Osteoblast (primary cell): Measurements from ENCODE around the gene AARS2. TPM values are rescaled to one million over a fixed set of nuclear protein-coding genes. Genes with fewer than 3 reads are reported as not detected.

Source experiments
- DNase-seq: peaks from one replicate; pipeline ENCODE4 v3.0.0; 2011; ENCODE audit warnings: low spot score, mixed read lengths; ENCODE audit not compliant: insufficient read length; ENCODE audit errors: missing footprints
- H2AFZ ChIP-seq: 2 replicates; pipeline ENCODE4 v1.6.0; 2011; ENCODE audit warnings: mild to moderate bottlenecking, low read length
- H3K27ac ChIP-seq: 2 replicates; pipeline ENCODE4 v1.5.1; 2011; ENCODE audit warnings: mild to moderate bottlenecking, low read depth, low read length, moderate library complexity
- H3K27me3 ChIP-seq: 2 replicates; pipeline ENCODE4 v1.6.0; 2012; ENCODE audit warnings: mild to moderate bottlenecking, control low read depth, inconsistent platforms, low read length, moderate library complexity; ENCODE audit not compliant: insufficient read depth
- H3K36me3 ChIP-seq: 2 replicates; pipeline ENCODE4 v1.5.1; 2011; ENCODE audit warnings: mild to moderate bottlenecking, low read length, control low read depth, moderate library complexity; ENCODE audit not compliant: insufficient read depth
- H3K4me1 ChIP-seq: 2 replicates; pipeline ENCODE4 v1.5.1; 2011; ENCODE audit warnings: mild to moderate bottlenecking, low read length, control low read depth, moderate library complexity; ENCODE audit not compliant: insufficient read depth
- H3K4me2 ChIP-seq: 2 replicates; pipeline ENCODE4 v1.6.0; 2011; ENCODE audit warnings: mild to moderate bottlenecking, low read length; ENCODE audit not compliant: insufficient read depth
- H3K4me3 ChIP-seq: fragments of 200-600 bp; sonication (generic); 3 replicates; pipeline ENCODE4 v1.5.1; 2012; ENCODE audit warnings: mild to moderate bottlenecking, low read length, inconsistent platforms; ENCODE audit not compliant: insufficient read depth
- H3K79me2 ChIP-seq: 2 replicates; pipeline ENCODE4 v1.6.0; 2012; ENCODE audit warnings: mild to moderate bottlenecking, low read length, control low read depth, inconsistent platforms; ENCODE audit not compliant: insufficient read depth
- H3K9me3 ChIP-seq: 2 replicates; pipeline ENCODE4 v1.5.1; 2011; ENCODE audit warnings: low read depth, low read length, control low read depth
- H4K20me1 ChIP-seq: 2 replicates; pipeline ENCODE4 v1.6.0; 2012; ENCODE audit warnings: mild to moderate bottlenecking, low read length, control low read depth; ENCODE audit not compliant: insufficient read depth
- total RNA-seq: library from RNA; depleted of rRNA; stranded (reverse); fragments of >200 nt; gene quantifications from 2 replicates; pipeline ENCODE4 v1.2.3, GENCODE V29; 2012
- TF ChIP-seq, protein P1 (sequence below): IDR thresholded peaks from 2 replicates; pipeline ENCODE4 v1.5.1; 2011; ENCODE audit warnings: mild to moderate bottlenecking, low read depth, low read length, moderate library complexity; ENCODE audit errors: extremely low read depth

AARS2 gene
- total RNA-seq, 1 donor: 6.2 TPM

GRCh38 chr6:44338228-44339122 lies 25.3 kb upstream of the AARS2 start:
- DNase-seq: peak; percentile 77
- peaks cover 41% of the 10 kb centered on the region for H3K27me3 ChIP-seq
- TF ChIP-seq, protein P1, sequence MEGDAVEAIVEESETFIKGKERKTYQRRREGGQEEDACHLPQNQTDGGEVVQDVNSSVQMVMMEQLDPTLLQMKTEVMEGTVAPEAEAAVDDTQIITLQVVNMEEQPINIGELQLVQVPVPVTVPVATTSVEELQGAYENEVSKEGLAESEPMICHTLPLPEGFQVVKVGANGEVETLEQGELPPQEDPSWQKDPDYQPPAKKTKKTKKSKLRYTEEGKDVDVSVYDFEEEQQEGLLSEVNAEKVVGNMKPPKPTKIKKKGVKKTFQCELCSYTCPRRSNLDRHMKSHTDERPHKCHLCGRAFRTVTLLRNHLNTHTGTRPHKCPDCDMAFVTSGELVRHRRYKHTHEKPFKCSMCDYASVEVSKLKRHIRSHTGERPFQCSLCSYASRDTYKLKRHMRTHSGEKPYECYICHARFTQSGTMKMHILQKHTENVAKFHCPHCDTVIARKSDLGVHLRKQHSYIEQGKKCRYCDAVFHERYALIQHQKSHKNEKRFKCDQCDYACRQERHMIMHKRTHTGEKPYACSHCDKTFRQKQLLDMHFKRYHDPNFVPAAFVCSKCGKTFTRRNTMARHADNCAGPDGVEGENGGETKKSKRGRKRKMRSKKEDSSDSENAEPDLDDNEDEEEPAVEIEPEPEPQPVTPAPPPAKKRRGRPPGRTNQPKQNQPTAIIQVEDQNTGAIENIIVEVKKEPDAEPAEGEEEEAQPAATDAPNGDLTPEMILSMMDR: peak; percentile 77
- H3K79me2 ChIP-seq: no peaks in the 10 kb centered on the region
- H3K4me3 ChIP-seq: no peak overlapping the region
- no peaks in the 10 kb centered on the region for H3K9me3 ChIP-seq
- H2AFZ ChIP-seq: no peak overlapping the region
- no peaks in the 10 kb centered on the region for H3K36me3 ChIP-seq
- no peaks in the 10 kb centered on the region for H4K20me1 ChIP-seq
- no peak overlapping the region for H3K27ac ChIP-seq
- H3K4me1 ChIP-seq: no peaks in the 10 kb centered on the region
- H3K4me2 ChIP-seq: no peak overlapping the region

DNA sequence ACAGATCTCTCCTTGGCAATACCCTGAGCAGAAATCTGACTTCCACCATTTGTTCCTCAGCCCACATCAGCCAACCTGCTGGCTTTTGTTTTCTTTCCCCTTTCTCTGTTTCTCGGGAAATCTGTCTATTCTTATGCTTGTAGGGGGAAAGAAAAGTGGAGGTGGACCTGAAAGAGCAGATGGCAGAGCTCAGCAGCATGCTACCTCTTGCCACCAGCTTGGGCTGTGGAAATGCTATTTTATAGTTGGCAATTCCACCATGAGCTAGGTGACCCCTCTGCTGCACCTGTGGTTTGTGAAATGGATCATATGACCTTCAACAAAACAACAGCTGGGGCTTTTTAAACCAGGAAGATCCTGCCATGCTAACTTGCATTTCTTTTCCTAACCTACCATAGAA lies 22.5 kb upstream of the AARS2 start:
- Histone ChIP-seq H3K36me3 (no peaks in the 10 kb centered on the region), H3K27me3 (peaks cover 24% of the 10 kb centered on the region), H3K4me2 (no peak overlapping the region), H3K79me2 (no peaks in the 10 kb centered on the region), H3K4me3 (no peak overlapping the region), H3K4me1 (no peaks in the 10 kb centered on the region), H4K20me1 (no peaks in the 10 kb centered on the region), H2AFZ (no peak overlapping the region), H3K9me3 (no peaks in the 10 kb centered on the region), H3K27ac (no peak overlapping the region)
- no peak for DNase-seq
- TF ChIP-seq, protein P1: no peak

DNA sequence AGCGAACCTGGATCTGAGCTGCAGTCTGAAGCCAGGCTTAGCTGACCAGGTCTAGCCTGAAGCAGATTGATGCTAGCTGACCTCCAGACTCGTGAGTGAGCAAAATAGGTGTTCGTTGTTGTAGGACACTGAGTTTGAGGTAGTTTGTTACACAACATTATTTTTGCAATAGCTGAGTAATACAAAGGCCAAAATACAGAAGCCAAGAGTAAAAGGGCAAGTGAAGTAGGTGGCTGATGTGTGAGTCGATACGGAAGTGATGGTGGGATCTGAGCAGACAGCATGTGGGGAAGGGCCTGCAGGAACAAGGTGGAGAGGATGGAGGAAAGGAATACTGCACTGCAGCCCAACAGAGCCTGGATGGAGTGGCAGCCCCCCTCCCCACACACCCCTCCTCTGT lies 20.8 kb upstream of the AARS2 start:
- Histone ChIP-seq H3K27ac (no peak overlapping the region), H3K79me2 (no peaks in the 10 kb centered on the region), H3K27me3 (peaks cover 39% of the 10 kb centered on the region), H2AFZ (no peak overlapping the region), H3K4me3 (no peak overlapping the region), H3K36me3 (no peaks in the 10 kb centered on the region), H3K9me3 (no peaks in the 10 kb centered on the region), H3K4me2 (no peak overlapping the region), H4K20me1 (no peaks in the 10 kb centered on the region), H3K4me1 (no peaks in the 10 kb centered on the region)
- no peak for DNase-seq
- TF ChIP-seq, protein P1: no peak

- Histone ChIP-seq H3K9me3 (no peaks in the 10 kb centered on the region), H3K4me3 (no peak overlapping the region), H3K27me3 (peaks cover 42% of the 10 kb centered on the region), H3K27ac (no peak overlapping the region), H3K4me1 (no peaks in the 10 kb centered on the region), H3K4me2 (no peak overlapping the region), H3K79me2 (no peaks in the 10 kb centered on the region), H2AFZ (no peak overlapping the region), H4K20me1 (no peaks in the 10 kb centered on the region), H3K36me3 (no peaks in the 10 kb centered on the region)
- TF ChIP-seq, protein P1: no peak
- DNase-seq: no peak
These were observed 20.2 kb upstream of the AARS2 start for GRCh38 chr6:44333273-44333919.
